Smooth muscle cell (in vitro differentiated cells): ENCODE results near the gene PIRT. TPM values are rescaled to one million over a fixed set of nuclear protein-coding genes. Genes with fewer than 3 reads are reported as not detected.

Experiments used
- DNase-seq: peaks from one replicate; lab custom pipeline; 2025; ENCODE audit not compliant: unreplicated experiment; lab: John Stamatoyannopoulos, UW
- H2AFZ ChIP-seq: fragments of 200-600 bp; sonication (generic); 2 replicates; pipeline ENCODE4 v1.6.0; 2016; ENCODE audit warnings: antibody characterized with exemption, low read depth, mild to moderate bottlenecking
- H3F3A ChIP-seq: fragments of 200-600 bp; sonication (generic); 2 replicates; pipeline ENCODE4 v1.6.0; 2017; ENCODE audit warnings: antibody characterized with exemption, low read depth
- H3K27ac ChIP-seq: fragments of 200-600 bp; sonication (generic); 2 replicates; pipeline ENCODE4 v1.5.1; 2016; ENCODE audit warnings: low read depth, mild to moderate bottlenecking
- H3K27me3 ChIP-seq: fragments of 200-600 bp; sonication (generic); 2 replicates; pipeline ENCODE4 v1.6.1; 2016; ENCODE audit warnings: low read depth, mild to moderate bottlenecking
- H3K36me3 ChIP-seq: fragments of 200-600 bp; sonication (generic); 2 replicates; pipeline ENCODE4 v1.5.1; 2016; ENCODE audit warnings: low read depth
- H3K4me1 ChIP-seq: fragments of 200-600 bp; sonication (generic); 2 replicates; pipeline ENCODE4 v1.5.1; 2016; ENCODE audit warnings: low read depth
- H3K4me2 ChIP-seq: fragments of 200-600 bp; sonication (generic); 2 replicates; pipeline ENCODE4 v1.6.0; 2016; ENCODE audit warnings: mild to moderate bottlenecking
- H3K4me3 ChIP-seq: fragments of 200-600 bp; sonication (generic); 2 replicates; pipeline ENCODE4 v1.5.1; 2016; ENCODE audit warnings: mild to moderate bottlenecking
- H3K79me2 ChIP-seq: fragments of 200-600 bp; sonication (generic); 2 replicates; pipeline ENCODE4 v1.6.0; 2016; ENCODE audit warnings: low read depth, mild to moderate bottlenecking
- H3K9ac ChIP-seq: fragments of 200-600 bp; sonication (generic); 2 replicates; pipeline ENCODE4 v1.6.0; 2016; ENCODE audit warnings: low read depth
- H3K9me3 ChIP-seq: fragments of 200-600 bp; sonication (generic); replicated peaks from 2 replicates; pipeline ENCODE4 v1.5.1; 2016; ENCODE audit warnings: low read depth
- H4K20me1 ChIP-seq: fragments of 200-600 bp; sonication (generic); 2 replicates; pipeline ENCODE4 v1.6.0; 2016; ENCODE audit warnings: low read depth
- WGBS: methylation state at CpG from one replicate; pipeline ENCODE4 v1.1.7; 2016; ENCODE audit warnings: low lambda C conversion rate; 5-methylcytosine and 5-hydroxymethylcytosine counted together
- polyA plus RNA-seq: library from polyadenylated mRNA; unstranded; fragments of >200 nt; fragmentation: Nextera tagmentation; extraction: Ambion mirVana; gene quantifications from 2 replicates; pipeline ENCODE4 v1.2.1, GENCODE V29; 2016
- total RNA-seq: library from RNA; depleted of rRNA; stranded (reverse); fragments of >200 nt; gene quantifications from 2 replicates; pipeline ENCODE4 v1.2.3, GENCODE V29; 2014
- TF ChIP-seq, protein P1 (sequence below): fragments of 200-600 bp; sonication (generic); IDR thresholded peaks from 2 replicates; pipeline ENCODE4 v1.5.1; 2017; ENCODE audit warnings: borderline replicate concordance, mild to moderate bottlenecking, antibody characterized with exemption; ENCODE audit not compliant: insufficient read depth, poor library complexity, severe bottlenecking

The PIRT gene
- total and polyA plus RNA-seq, 2 experiments from 2014 or later = not detected

DNA sequence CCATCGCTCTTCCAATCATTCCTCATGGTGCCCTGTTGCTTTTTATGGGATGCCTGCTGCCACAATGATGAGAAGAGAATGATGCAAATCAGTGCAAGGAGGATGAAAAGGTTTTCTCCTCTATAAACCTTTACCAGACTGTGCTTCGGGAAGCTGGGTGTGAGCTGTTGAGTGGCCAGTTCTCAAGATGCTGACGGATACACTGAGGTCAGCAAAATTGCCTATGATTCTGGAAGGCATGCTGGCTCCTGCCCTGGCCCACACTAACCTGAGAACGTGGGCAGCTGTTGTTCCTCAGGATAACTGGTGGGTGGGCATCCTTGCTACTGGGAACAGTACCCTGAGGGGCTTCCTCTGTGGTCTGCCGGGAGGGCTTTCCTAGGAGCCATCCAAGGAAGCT is 795 bp upstream of the PIRT start:
- H3K36me3 ChIP-seq = no peaks in the 10 kb centered on the region
- H2AFZ ChIP-seq = no peak overlapping the region
- no peaks in the 10 kb centered on the region for H3K79me2 ChIP-seq
- no peak overlapping the region for H3K27ac ChIP-seq
- no peak overlapping the region for H3K9ac ChIP-seq
- no peaks in the 10 kb centered on the region for H3K9me3 ChIP-seq
- TF ChIP-seq, protein P1, sequence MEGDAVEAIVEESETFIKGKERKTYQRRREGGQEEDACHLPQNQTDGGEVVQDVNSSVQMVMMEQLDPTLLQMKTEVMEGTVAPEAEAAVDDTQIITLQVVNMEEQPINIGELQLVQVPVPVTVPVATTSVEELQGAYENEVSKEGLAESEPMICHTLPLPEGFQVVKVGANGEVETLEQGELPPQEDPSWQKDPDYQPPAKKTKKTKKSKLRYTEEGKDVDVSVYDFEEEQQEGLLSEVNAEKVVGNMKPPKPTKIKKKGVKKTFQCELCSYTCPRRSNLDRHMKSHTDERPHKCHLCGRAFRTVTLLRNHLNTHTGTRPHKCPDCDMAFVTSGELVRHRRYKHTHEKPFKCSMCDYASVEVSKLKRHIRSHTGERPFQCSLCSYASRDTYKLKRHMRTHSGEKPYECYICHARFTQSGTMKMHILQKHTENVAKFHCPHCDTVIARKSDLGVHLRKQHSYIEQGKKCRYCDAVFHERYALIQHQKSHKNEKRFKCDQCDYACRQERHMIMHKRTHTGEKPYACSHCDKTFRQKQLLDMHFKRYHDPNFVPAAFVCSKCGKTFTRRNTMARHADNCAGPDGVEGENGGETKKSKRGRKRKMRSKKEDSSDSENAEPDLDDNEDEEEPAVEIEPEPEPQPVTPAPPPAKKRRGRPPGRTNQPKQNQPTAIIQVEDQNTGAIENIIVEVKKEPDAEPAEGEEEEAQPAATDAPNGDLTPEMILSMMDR = no peak
- H3K4me3 ChIP-seq = no peak overlapping the region
- H3K4me1 ChIP-seq = no peaks in the 10 kb centered on the region
- H3K4me2 ChIP-seq = no peak overlapping the region
- WGBS = 91% methylated on average over 5 of the region's 5 CpGs
- no peak for DNase-seq
- no peaks in the 10 kb centered on the region for H3F3A ChIP-seq
- H3K27me3 ChIP-seq = no peaks in the 10 kb centered on the region
- H4K20me1 ChIP-seq = no peaks in the 10 kb centered on the region

DNA sequence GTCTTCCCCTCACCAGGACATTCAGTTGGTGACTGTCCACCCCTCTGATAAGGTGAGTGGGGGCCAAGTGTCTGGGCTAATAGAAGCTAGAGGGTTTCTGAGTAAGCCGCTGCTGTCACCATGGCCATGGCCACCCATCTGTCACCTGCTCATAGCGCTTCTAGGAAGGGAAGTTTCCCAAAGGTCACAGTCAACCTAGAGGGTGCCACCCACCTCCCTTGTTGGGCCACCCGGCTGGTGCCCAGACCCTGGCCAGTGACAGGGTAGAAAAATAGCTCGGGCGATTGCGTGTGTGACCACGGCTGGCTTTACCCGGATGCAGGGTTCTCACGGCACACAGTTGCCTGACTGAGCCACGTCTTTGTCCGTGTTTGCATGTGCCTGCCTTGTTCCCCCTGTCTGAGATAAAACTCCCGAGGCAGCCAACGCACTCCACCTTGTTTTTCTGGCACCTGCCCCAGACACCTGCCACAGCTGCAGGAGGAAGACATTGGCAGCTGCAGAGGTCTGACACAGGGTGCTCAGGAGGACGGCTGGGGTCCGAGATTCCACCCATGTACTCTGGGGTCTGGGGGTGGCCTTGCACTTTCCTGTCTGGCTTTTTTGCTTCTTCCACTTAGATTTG is 809 bp downstream of the PIRT start:
- 92% methylated on average over 15 of the region's 15 CpGs for WGBS
- no peak overlapping the region for H3K4me2 ChIP-seq
- no peak overlapping the region for H3K27ac ChIP-seq
- H3K9ac ChIP-seq = no peak overlapping the region
- no peak overlapping the region for H2AFZ ChIP-seq
- H3K79me2 ChIP-seq = no peaks in the 10 kb centered on the region
- H3F3A ChIP-seq = no peaks in the 10 kb centered on the region
- no peaks in the 10 kb centered on the region for H3K27me3 ChIP-seq
- H3K4me1 ChIP-seq = no peaks in the 10 kb centered on the region
- DNase-seq = no peak
- H3K4me3 ChIP-seq = no peak overlapping the region
- H3K36me3 ChIP-seq = no peaks in the 10 kb centered on the region
- H3K9me3 ChIP-seq = no peaks in the 10 kb centered on the region
- TF ChIP-seq, protein P1 = no peak
- H4K20me1 ChIP-seq = no peaks in the 10 kb centered on the region

DNA sequence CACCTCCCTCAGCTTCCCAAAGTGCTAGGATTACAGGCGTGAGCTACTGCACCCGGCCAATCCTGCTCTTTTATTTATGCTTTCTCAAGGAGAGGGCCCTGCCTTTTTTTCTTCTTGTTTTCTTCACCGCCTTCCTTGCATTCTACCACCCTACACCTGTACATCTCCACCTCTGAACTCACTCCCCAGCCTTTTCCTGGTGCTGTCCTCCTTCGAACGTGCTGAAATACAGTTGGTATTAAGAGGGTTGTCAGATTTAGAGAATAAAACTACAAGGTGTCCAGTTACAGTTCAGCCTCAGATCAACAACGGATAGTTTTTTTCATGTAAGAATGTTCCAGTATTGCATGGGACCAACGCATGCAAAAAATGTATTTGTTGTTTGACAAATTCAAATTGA is 1.7 kb downstream of the PIRT start:
- Histone ChIP-seq H3K4me2 (no peak overlapping the region), H3F3A (no peaks in the 10 kb centered on the region), H3K27me3 (no peaks in the 10 kb centered on the region), H3K79me2 (no peaks in the 10 kb centered on the region), H4K20me1 (no peaks in the 10 kb centered on the region), H3K4me1 (no peaks in the 10 kb centered on the region), H3K9me3 (no peaks in the 10 kb centered on the region), H3K36me3 (no peaks in the 10 kb centered on the region), H2AFZ (no peak overlapping the region), H3K4me3 (no peak overlapping the region), H3K9ac (no peak overlapping the region), H3K27ac (no peak overlapping the region)
- WGBS = 87% methylated on average over 7 of the region's 7 CpGs
- TF ChIP-seq, protein P1 = no peak
- no peak for DNase-seq

DNA sequence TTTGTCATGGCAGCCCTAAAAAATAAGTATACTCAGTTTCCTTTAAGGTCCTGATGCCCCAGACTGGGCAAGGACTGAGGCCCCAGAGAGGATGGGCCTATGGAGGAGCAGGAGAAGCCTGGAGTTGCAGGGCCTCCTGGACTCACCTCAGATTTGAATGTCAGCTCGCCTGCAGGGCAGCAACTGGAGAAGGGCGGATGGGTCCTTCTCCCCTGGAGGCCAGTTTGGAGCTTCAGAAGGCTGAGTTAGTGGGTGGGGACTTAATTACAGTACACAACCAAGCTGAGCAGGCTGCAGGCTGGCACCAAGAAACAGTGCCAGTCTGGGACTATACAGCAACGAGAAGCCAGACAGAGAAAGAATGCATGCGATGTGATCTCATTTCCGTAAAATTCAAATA is 6.2 kb downstream of the PIRT start:
- no peaks in the 10 kb centered on the region for H3K4me1 ChIP-seq
- H3K79me2 ChIP-seq = no peaks in the 10 kb centered on the region
- H3K27ac ChIP-seq = no peak overlapping the region
- H3K4me3 ChIP-seq = no peak overlapping the region
- H3K9ac ChIP-seq = no peak overlapping the region
- H4K20me1 ChIP-seq = no peaks in the 10 kb centered on the region
- no peaks in the 10 kb centered on the region for H3K27me3 ChIP-seq
- no peaks in the 10 kb centered on the region for H3K9me3 ChIP-seq
- TF ChIP-seq, protein P1 = no peak
- no peak overlapping the region for H2AFZ ChIP-seq
- WGBS = 93% methylated on average over 5 of the region's 5 CpGs
- H3F3A ChIP-seq = no peaks in the 10 kb centered on the region
- DNase-seq = no peak
- H3K4me2 ChIP-seq = no peak overlapping the region
- H3K36me3 ChIP-seq = no peaks in the 10 kb centered on the region
